ENCODE results near the gene GNG7. TPM values are rescaled to one million over a fixed set of nuclear protein-coding genes. Genes with fewer than 3 reads are reported as not detected.
"Not testable (repeated sequence)": the region's sequence is repeated elsewhere in the genome, so short reads cannot be mapped to it uniquely, and the experiment has no call there.

Gene GNG7
- total RNA-seq, 1 experiment from 2014 or later = 3.2 TPM

DNA sequence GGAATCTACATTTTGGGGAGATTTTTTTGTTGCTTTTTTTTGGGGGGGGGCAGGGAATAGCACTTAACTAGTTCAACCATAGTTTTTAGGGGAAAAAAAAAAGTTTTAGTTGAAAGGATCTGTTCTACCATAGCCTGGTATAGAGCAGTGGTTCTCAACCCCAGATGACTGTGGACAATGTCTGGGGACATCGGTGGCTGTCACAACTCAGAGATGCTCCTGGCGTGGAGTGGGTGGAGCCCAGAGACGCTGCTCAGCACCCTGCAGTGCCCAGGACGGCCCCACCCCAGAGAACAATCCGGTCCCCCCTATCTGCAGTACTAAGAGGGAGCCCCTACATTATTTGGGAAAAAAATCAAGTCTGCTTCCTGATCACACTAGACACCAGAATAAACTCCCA lies 8.3 kb downstream of the GNG7 start:
- DNase-seq (ENCODE audit: low read depth, low spot score) = no peak
- in situ Hi-C loops (cut with HindIII; ENCODE audit: low pct_unique_long_range_greater_than_20kb, low sequenced_read_pairs) = no loop called here

- in situ Hi-C loops (cut with HindIII; ENCODE audit: low pct_unique_long_range_greater_than_20kb, low sequenced_read_pairs) = no loop called here
Observed at GRCh38 chr19:2693492-2694160, 8.9 kb downstream of the GNG7 start.

GRCh38 chr19:2691951-2692350 lies 10.5 kb downstream of the GNG7 start:
- in situ Hi-C loops (cut with HindIII; ENCODE audit: low pct_unique_long_range_greater_than_20kb, low sequenced_read_pairs) = no loop called here
- peak; percentile 79 for DNase-seq (ENCODE audit: low read depth, low spot score)

More at GRCh38 chr19:2693492-2694160, 8.9 kb downstream of the GNG7 start:
- no peak for DNase-seq (ENCODE audit: low read depth, low spot score)

DNA sequence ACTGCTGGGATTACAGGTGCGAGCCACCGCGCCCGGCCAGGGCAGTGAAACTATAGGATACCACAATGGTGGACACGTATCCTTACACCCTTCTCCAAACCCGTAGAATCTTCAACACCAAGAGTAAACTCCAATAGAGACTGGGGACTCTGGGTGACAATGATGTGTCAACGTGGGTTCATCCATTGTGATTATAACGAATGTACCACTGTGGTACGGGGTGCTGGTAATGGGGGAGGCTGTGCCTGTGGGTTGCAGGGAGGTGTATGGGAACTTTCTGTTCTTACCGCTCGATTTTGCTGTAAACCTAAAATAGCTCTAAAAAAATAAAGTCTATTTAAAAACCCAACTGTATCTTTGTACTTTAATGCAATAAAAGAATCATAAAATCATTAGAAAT lies 11.6 kb downstream of the GNG7 start:
- in situ Hi-C loops (cut with HindIII; ENCODE audit: low pct_unique_long_range_greater_than_20kb, low sequenced_read_pairs) = no loop called here
- DNase-seq (ENCODE audit: low read depth, low spot score) = no peak

DNA sequence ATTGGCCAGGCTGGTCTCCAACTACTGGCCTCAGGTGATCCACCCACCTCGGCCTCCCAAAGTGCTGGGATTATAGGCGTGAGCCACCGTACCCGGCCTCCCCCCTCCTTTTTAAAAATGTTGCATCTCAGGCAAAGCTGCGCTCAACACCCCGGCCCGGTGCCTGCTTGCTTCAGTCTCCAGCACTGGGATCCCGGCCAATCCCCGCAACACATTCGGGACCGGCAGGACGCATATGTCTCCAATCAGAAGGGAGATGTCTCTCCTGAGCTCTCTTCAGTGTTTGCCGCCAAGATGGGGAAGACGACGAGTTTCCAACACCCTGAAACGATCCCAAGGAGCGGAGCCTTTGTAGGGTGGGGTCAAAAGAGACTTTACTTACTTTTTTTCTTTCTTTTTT lies 16.1 kb downstream of the GNG7 start:
- DNase-seq (ENCODE audit: low read depth, low spot score) = no peak
- in situ Hi-C loops (cut with HindIII; ENCODE audit: low pct_unique_long_range_greater_than_20kb, low sequenced_read_pairs) = no loop called here

DNA sequence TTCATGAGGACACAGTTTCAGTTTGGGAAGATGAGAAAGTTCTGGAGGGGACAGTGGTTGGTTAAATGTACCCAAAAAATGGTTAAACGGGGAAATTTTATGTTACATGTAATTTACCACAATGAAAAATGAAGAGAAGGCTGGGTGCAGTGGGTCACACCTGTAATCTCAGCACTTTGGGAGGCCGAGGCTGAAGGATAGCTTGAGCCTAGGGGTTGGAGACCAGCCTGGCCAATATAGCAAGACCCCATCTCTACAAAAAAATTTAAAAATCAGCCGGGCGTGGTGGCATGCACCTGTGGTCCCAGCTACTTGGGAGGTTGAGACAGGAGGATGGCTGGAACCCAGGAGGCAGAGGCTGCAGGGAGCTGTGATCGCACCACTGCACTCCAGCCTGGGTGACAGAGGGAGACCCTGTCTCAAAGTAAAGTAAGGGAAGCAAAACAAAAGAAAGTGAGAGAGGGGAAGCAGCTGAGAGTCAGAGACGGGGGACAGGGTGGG lies 17.2 kb downstream of the GNG7 start:
- in situ Hi-C loops (cut with HindIII; ENCODE audit: low pct_unique_long_range_greater_than_20kb, low sequenced_read_pairs) = no loop called here
- DNase-seq (ENCODE audit: low read depth, low spot score) = no peak

DNA sequence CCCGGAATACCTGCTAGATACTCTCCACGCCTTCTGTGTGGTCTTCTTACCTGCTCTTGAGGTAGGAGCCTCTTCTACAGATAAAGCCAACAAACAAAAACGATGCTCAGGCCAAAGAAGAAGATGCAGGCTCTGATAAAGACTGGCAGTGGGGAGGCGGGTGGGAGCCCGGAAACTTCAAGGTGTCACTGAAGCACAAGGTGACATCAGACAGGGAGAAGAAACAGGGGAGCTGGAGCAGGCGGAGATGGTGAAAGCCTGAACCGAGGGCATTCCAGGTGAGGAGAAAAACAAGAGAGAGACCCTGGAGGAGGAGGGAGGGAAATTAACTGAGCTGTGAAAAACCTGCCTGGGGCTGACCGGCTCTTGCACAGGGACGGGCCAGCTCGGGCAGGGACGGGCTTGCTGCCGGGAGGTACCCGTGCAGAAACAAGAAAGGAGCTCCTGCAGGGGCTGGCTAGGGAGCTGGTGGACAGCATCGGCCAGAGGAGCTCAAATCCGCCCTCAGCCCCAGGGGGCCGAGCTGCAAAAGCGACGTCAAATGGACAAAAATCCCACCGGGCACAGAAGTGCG lies 19.0 kb downstream of the GNG7 start:
- no peak for DNase-seq (ENCODE audit: low read depth, low spot score)
- in situ Hi-C loops (cut with HindIII; ENCODE audit: low pct_unique_long_range_greater_than_20kb, low sequenced_read_pairs) = no loop called here

DNA sequence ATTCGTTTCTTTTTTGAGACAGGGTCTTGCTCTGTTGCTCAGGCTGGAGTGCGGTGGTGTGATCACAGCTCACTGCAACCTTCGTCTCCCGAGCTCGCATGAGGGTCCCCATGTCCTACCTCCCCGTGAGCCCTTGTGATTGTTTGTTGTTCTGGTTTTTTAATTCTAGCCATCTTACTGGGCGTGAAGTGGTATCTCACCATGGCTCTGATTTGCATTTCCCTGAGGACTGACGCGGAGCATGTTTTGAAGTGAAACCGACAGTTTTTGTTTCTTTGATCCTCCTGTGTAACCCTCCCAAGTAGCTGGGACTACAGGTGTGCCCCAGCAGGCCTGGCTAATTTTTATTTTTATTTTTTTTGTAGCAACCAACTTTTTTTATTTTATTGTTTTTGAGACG lies 21.7 kb downstream of the GNG7 start:
- DNase-seq (ENCODE audit: low read depth, low spot score) = no peak
- in situ Hi-C loops (cut with HindIII; ENCODE audit: low pct_unique_long_range_greater_than_20kb, low sequenced_read_pairs) = no loop called here

DNA sequence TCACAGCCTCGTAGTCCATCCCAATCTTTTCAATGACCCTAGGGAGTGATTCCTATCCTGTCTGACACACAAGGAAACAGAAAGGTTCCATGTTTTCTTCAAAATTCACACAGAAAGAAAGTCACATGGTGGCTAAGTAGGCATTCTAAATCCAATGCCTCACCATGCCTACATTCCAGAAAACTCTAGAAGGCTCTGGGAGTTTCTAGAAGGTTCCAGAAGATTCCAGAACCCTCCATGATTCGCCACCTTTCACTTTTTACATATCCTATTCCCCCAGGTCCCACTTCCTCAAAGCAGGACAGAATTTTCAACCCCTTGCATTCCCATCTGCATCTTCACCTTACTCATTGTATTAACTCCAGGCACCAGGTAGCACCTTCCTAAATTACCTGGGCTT lies 23.1 kb downstream of the GNG7 start:
- DNase-seq (ENCODE audit: low read depth, low spot score) = no peak
- in situ Hi-C loops (cut with HindIII; ENCODE audit: low pct_unique_long_range_greater_than_20kb, low sequenced_read_pairs) = no loop called here

DNA sequence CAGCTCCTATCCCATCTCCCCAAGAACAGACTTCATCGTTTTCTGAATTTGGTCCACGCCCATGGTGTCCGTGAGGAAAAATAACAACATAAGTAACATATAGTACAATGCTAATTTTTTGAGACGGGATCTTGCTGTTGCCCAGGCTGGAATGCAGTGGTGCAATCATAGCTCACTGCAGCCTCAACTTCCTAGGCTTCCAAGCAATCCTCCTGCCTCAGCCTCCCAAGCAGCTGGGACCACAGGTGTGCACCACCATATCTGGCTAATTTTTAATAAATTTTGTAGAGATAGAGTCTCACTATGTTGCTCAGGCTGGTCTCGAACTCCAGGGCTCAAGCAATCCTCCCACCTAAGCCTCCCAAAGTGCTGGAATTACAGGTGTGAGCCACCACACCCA lies 23.5 kb downstream of the GNG7 start:
- in situ Hi-C loops (cut with HindIII; ENCODE audit: low pct_unique_long_range_greater_than_20kb, low sequenced_read_pairs); DNase-seq (ENCODE audit: low read depth, low spot score): not testable (repeated sequence)

DNA sequence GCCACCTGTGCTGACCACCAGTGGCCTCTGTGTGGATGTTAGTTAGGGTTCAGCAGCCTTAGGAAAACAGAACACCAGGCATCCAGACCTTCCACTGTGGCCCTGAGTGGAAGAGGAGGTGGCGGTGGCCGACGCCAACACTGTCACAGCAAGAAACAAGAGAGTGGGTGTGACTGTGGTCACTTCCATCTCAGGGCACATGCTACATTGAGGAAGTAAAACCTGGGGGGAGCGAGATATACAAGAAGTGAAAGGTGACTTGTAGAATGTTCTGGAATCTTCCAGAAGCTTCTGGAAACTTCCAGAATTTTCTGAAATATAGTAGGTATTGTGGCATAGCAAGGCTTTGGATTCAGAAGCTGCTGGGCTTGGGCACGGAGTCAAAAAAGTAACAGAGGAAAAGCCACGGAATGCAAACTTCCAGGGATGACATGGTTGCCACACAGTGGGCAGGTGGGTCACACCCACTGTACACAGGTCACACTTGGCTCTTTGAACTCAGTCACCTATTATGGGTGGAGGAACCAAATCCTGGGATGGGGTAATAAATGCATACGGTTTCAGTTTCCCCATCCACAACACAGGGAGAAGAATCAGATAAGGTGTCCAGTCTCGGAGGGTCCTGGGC lies 24.3 kb downstream of the GNG7 start:
- in situ Hi-C loops (cut with HindIII; ENCODE audit: low pct_unique_long_range_greater_than_20kb, low sequenced_read_pairs) = no loop called here
- DNase-seq (ENCODE audit: low read depth, low spot score) = no peak

DNA sequence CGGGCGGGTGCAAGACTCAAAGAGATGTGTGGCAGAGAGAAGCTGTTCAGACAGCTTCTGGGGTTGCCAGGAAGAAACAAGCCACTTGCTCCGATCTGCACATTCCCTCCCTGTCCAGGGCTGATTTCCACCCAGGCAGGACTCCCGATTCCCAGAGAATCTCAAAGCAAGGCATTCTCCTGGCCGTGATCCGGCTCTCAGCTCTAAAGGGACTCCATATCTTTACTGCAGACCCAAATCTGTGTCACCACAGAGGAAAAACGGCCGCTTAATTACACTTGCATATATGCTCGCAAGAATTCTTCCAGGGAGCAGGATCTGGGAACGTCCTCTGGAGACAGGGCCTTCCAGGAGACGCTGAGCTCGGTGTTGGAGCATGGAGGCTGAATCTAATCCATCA lies 25.7 kb downstream of the GNG7 start:
- in situ Hi-C loops (cut with HindIII; ENCODE audit: low pct_unique_long_range_greater_than_20kb, low sequenced_read_pairs) = no loop called here
- DNase-seq (ENCODE audit: low read depth, low spot score) = no peak

- DNase-seq (ENCODE audit: low read depth, low spot score) = no peak
- in situ Hi-C loops (cut with HindIII; ENCODE audit: low pct_unique_long_range_greater_than_20kb, low sequenced_read_pairs) = no loop called here
Observed at GRCh38 chr19:2675892-2676291, 26.6 kb downstream of the GNG7 start.

- DNase-seq (ENCODE audit: low read depth, low spot score) = no peak
- in situ Hi-C loops (cut with HindIII; ENCODE audit: low pct_unique_long_range_greater_than_20kb, low sequenced_read_pairs) = no loop called here
Observed at GRCh38 chr19:2670217-2670616, 32.3 kb downstream of the GNG7 start.

DNA sequence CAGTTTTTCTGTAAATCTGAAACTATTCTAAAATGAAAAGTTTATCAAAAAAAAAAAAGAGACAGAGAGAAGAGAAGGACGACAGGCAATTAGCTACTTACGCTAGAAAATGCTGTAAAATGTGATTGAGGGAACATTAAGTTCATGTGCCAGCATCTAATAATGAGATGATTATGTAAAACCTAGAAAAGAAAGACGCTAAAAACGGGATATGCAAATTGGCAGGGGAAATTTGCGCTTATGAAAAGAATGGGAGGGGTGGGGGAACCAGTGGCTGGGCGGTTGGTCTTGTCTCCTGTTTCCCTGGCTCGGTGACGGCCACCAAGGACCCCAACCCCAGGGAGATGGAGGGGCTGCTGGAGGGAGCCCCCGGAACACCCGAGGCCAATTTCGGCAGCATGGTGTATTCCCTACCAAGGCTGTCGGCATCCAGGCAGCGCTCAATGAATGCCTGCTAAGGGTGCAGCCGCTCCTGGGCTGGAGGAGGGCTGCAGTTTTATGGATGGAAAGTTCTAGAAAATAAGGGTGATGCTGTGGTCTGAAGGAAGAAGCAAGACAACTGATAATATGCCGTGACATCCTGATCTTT lies 34.2 kb downstream of the GNG7 start:
- in situ Hi-C loops (cut with HindIII; ENCODE audit: low pct_unique_long_range_greater_than_20kb, low sequenced_read_pairs) = no loop called here

DNA sequence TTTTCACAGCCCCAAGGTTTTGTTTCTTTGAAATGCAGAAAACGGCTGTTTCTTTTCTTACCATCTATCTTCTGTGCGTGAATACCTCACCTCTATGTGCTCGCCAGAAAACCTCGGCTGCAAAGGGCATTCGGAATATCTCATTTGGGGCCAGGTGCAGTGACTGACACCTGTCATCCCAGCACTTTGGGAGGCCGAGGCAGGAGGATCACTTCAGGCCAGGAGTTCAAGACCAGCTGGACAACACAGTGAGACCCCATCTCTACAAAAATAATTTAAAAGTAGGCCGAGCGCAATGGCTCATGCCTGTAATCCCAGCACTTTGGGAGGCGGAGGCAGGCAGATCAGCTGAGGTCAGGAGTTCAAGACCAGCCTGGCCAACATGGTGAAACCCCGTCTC lies 35.1 kb downstream of the GNG7 start:
- in situ Hi-C loops (cut with HindIII; ENCODE audit: low pct_unique_long_range_greater_than_20kb, low sequenced_read_pairs); DNase-seq (ENCODE audit: low read depth, low spot score): not testable (repeated sequence)

More for the DNA sequence above, 34.2 kb downstream of the GNG7 start:
- DNase-seq (ENCODE audit: low read depth, low spot score) = no peak

DNA sequence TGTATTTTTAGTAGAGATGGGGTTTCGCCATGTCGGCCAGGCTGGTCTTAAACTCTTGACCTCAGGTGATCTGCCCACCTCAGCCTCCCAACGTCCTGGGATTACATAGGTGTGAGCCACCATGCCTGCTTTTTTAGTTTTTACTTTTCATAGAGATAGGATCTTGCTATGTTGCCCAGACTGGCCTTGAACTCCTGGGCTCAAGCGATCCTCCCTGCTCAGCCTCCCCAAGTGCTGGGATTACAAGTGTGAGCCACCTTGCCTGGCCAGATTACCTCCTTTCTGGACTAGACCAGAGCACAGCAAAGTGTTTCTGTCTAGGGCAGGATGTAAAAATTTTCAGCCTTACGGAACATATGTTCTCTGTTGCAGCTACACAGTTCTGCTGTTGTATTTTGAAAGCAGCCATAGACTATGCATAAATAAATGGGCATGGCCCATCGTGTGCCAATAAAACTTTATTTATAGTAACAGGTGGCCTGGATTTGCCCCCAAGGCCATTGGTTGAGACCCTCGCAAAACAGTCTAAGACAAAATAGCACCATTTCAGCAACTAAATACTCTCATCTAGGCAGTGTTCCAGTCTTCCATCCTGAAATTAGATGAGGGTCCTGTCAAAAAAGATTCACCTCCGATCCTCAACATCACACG lies 36.0 kb downstream of the GNG7 start:
- in situ Hi-C loops (cut with HindIII; ENCODE audit: low pct_unique_long_range_greater_than_20kb, low sequenced_read_pairs) = no loop called here
- DNase-seq (ENCODE audit: low read depth, low spot score) = no peak

DNA sequence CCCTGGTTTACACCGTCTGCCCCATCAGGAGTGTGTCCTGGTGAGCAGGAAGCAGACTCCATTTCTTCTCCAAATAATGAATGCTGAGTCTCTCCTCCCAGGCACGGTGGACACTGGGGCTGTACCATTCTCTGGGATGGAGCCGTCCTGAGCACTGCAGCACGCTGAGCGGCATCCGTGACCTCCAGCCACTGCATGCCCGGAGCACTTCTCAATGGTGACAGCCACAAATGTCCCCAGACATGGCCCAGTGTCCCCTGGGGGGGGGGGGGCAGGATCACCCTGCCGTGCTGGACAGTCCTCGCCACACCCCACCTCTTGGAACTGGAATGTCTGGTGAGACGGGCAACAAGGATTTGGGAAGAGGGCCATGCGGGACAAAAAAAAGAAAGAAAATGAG lies 37.4 kb downstream of the GNG7 start:
- DNase-seq (ENCODE audit: low read depth, low spot score) = no peak
- in situ Hi-C loops (cut with HindIII; ENCODE audit: low pct_unique_long_range_greater_than_20kb, low sequenced_read_pairs) = no loop called here

Data from SK-MEL-5 (cell line).